ENCODE measurements around the gene ZEB2.

The ZEB2 gene

DNA sequence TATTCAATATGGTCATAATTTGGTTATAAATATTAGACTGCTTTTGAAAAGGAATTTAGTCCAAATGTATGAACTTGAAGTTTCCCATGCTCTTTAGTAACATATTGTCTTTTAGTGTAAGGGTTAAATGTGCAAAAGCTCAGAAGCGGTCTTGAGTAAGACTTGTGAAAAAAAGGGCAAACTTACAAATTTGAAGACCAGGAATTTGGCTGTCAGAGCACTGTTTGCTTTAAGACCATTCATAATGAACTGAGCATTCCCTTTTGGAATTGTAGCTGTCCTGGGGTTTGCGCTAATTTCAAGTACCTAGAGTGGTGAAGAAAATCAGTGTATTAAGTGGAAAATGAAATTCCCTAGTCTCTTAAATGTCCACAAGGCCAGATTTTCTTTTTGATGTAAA lies 6.9 kb upstream of the ZEB2 start:
- DNase-seq: no peak

DNA sequence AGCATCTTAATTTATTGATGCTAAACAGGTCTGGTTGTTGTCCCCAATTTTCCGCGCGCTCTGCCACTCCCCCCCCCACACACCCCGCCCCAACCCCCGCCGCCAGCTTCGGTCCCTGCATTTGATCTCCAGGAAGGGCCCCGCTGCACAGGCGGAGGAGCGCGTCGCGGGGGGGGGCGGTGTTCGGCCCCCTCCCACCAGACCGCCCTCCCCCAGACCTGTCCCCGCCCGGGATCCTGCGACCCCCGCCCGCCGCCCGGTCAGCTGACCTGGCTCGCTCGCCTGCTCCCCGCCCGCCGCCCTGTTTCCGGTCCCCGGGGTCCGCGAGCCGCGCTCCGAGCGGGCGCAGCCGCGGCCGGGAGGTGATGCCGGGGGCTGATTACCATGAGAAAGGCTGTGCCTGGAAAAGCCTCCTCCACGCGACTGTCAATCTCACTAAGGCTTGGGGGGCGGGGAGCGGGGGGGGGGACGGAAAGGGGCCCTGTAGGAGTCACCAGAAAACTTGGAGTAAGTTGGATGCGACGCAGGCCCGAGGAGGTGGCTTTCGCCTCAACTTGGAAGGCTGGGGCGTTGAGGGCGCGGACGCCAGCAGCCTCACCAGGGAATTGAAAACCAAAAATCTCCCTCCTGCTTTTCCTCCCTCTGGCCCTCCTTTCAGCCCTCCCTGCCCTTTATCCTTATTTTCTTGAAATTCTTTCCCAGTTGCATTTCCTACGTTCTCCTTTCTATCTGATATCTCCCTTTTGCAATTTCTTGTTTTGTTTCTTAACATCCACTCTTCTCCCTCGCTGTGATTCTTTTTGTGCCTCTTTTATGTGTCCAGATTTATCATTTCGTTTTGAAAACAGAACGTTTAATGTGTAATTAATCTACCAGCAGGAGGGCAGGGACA lies 4.4 kb upstream of the ZEB2 start:
- DNase-seq: no peak

DNA sequence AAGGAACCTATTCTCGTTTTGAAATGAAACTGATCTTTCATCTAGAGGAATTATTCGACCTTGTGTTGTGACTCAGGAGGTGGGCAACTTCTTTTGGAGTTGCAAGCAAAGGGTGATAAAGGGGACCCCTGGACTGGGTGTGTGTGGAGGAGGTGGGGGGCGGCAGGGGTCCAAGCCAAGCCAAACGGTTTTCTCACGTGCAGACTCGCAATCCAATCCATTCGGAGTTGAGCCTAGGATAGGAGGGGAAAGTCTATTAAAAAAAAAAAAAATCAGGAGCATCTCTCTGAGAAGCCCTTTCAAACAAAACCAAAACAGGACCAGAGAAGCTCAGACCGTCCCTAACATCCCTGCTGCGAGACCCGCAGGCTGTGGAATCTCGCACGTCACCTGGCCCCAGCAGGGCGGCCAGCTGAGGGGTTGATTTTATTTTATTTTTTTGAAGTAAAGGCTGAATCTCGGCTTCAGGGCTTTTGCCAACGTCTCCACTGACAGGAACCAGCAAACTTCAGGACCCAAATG lies 3.7 kb upstream of the ZEB2 start:
- no peak for DNase-seq

GRCh38 chr2:144522897-144523595 lies 3.1 kb upstream of the ZEB2 start:
- no peak for DNase-seq

DNA sequence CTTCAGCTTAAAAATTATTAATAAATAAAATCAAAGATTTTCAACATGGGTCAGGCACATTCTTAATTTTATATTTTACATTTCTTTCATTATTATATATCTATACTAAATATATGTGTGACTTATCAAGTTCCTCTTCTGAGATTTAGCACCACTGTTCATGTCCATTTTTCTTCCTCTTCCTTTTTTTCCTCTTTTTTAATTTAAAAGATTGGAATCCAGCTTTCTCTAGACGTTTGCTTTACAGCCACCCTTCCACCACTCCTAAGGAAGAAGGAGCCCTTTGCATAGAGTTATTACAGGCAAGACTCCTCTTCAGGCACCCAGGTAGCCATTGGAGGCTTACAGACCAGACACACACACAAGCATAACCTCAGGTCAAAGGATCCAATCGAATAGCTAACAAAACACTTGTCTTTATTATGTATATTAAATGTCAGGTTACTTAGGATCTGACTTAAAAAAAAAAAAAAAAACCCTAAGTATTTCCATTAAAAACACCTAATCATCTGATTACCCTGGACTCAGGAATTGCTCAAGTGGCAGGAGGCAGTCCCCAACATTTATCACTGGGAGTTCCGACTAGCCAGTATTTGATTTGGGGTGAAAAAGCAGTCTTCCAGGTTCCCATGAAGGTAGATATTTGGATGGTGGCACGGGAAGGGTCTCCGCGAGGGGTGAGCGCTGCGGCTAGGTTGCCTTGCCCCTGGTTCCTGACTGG lies 2.4 kb upstream of the ZEB2 start:
- no peak for DNase-seq

DNA sequence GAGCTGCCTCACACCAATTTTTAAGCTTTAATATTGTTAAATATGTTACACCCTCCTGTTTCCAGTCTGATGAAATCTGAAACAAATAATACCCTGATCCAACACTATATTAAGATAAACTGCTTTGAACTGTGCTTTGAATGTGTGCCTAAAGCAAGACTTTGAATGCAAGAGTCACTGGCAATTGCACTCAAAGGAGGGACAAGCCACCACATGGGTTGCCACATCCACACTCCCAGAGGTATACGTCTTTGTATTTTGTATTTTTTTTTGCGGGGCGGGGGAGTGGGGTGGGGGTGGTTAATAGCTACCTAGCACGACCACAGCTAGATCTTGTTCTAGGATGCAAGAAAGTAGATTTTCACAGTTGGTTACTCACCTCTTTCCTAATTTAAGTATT lies 1.8 kb upstream of the ZEB2 start:
- no peak for DNase-seq

DNA sequence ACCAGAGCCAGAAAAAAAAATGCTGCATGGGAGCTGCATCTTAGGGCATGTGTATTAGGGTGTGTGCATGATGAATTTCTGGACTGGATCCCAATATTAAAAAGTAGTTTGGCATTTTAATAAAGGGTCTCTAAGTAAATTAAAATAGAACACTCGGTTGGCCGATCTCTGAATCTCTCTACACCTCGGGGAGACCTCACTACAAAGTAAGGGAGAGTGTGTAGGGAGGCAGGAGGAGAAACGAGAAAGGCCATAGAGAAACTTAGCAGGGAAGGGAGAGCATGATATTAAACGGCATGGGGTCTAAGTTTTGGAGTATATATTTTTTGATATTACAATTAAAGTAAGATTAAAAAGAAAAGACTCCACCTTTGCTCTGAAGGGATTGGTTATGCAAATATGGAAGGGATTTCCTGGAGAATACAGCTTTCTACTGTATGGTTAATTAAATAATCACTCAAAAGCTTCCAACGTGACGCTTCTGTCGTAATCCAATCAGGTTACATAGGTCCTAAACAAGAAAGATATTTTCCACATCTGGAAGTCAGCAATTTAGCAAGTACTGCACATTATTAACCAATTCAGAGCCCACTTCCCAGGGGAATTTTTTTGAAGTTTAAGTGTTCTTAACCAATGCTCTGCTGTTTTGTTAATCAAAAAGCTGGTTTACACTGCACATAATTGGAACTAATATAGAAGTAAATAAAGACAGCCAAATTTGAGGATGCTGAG lies 1.0 kb upstream of the ZEB2 start:
- no peak for DNase-seq

DNA sequence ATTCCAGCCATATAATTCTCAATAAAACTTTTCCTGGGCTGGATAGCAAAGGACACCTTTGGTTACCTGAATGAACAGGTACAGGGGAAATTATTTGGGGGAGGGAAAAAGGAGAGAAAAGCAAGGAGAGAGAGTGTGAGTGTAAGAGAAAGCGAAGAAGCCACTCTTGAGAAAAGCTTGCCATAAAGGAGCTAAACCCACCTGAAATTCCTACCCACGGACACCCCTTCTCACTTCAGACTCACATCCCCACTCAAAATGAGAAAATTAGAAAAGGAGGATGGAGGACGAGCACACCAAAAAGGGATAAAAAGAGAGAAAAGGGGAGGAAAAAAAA lies 354 bp downstream of the ZEB2 start:
- no peak for DNase-seq

DNA sequence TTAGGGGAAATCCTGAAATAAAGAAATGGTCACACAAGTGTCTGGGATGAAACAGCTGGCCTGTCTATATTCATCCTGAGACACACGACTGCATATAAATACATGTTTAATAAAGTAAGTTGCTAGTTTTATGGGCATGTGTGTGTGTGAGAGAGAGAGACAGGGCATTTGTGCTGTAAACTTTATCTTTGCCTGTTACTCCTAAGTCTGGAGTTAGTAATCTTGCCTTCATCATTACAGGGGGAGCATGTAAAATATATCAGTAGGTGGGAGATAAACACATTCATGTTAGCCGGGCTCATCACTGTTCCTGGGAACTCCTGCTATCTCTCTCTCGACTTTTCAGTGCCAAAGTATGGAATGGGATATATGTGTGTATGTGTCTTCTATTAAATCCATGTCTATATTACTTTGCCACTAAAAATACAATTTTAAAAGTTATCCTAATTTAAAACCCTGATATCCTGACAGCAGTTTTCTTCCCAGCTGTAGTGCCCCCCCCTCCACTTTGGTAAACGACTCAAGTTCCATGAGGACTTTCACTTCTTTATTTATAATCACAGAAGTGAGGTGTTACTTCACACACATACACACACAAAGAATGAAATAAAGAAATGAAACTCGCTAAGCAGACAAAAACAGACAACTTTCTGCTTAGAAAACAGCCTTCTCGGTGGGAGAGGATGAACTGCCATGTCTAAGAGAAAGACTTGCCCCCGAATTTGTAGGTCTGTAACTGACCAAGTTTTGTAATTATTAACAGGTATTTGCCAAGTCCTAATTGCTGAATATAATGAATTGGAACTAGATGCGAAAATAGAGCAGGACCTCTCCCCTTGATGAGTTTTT lies 947 bp downstream of the ZEB2 start:
- DNase-seq: no peak

GRCh38 chr2:144517866-144518747 lies 1.8 kb downstream of the ZEB2 start:
- no peak for DNase-seq

DNA sequence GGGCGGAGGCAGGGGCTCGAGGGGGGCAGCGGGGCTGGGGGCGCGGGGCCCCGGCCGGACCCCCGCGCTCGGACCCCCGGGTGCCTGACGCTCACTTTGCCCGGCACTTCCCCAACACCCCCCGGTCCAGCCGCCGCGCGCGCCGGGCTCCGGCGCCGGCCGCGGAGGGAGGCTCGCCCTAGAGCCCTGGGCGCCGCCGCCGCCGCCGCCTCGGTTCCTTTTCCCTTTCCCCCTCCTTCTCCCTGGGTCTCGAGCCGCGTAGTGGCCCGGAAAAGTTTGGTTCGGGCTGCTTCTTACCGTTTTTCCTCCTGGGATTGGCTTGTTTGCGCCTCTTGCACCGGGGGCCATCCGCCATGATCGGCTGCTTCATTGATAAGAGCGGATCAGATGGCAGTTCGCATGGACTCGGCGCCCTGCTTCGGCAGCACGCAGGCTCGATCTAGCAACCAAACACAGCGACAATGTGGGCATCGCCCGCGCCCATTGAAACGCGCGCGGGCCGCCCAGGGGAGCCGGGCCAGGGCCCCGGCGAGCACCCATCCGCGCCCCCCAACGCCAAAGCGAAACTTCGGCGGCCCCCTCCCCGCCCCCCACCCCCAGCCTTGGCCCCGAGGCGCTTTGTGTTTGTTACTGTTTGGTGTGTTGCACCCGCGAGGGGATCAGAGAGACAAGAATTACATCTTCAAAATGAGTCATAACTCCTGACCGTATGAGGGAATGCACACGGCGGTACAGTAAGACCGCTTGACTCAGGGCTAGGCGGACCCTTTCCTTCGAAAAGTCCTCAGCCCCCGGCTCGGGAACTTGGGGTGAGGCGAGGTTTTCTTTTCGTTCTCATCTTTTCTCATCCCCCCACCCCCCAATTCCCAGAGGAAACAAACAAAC lies 2.7 kb downstream of the ZEB2 start:
- no peak for DNase-seq

- no peak for DNase-seq
Measured at GRCh38 chr2:144516411-144516980, 3.4 kb downstream of the ZEB2 start.

DNA sequence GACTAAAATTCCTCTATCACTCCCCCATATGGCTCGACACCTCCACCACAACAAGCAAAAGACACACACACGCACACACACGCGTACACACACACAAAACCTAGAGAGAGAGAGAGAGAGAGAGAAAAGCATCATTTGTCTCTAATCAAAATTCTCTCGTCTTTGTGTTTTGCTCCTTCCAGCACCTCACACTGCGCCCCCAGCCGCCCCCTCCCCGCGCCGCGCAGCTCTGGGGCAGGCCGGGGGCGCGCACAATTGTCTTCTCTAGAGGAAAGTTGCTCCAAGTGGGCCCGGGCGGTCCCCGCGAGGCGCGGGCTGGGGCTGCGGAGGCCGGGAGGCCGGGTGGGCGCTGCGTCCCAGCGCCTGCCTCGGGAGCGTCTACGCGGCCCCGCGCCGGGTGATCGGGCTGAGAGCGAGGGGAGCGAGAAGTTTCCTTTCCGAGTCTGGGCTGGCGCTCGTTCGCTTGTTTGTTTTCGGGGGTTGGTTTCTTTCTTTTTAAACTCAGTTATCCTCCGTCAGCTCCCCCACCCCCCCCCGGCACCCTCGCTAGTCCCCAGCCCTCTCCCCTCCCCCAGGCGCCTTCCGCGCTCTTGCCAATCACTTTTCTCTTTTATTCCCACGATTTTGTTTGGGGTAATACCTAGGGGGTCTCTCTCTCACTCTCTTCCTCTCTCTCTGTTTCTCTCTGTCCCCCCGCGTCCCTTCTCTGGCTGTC lies 4.1 kb downstream of the ZEB2 start:
- no peak for DNase-seq

DNA sequence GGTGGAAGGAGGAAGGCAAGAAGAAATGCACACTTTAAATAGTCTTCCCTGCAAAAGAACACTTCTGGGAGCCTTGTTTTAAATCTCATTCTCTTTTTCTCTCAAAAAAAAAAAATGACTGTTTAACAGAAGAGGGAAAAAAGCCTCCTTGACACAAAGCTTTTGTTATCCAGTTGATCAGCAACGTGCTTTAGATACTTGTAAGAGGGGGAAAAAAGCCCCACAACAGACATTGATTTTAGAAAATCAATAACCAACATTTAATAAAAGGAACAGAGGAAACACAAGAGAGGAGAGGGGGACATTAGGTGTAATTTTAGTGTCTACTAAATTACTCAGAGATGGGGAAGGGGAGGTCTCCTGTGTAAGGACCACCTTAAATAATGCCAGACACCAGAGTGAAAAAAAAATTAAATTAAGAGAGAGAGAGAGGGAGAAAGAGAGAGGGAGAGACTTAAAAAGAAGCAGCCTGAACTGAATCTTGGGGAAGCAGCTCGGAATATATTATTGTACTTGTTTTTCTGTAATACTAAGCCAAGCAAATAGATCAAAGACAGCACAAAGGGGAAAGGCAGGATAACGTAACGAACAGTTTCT lies 4.7 kb downstream of the ZEB2 start:
- no peak for DNase-seq

DNA sequence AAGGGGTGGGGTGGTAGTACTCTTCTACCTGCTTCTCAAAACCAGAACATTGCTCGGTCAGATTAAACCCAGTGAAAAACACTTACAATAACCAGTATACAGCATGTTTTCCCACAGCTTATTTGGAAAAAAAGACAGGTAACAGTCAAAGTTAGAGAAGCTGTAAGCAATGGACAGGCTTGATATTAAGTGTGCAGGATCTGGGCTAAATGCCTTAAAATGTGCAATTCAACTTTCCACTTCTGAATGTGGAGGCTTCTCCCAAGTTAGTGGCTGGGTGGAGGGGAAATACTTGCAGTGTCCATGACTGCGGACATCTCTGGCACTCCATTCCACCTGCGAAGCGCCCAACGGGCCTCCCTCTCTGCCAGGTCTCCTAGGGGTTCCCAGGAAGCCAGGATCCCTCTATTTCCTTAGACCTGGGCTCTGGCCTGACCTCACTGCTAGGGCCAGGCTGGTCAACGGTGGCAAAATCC lies 5.3 kb downstream of the ZEB2 start:
- no peak for DNase-seq

GRCh38 chr2:144513388-144514101 lies 6.4 kb downstream of the ZEB2 start:
- DNase-seq: no peak

- no peak for DNase-seq
Measured at GRCh38 chr2:144512891-144513351, 7.0 kb downstream of the ZEB2 start.

All from NCI-H187 treated with DMSO at 0.1 percent for 48 hours (cell line).